B cell (primary cell): ENCODE data around the gene SMPX.

Experiments
- CTCF ChIP-seq: fragments of 200-600 bp; IDR thresholded peaks from one replicate; pipeline ENCODE4 v1.8.0; 2022; ENCODE audit warnings: antibody characterized with exemption, mild to moderate bottlenecking
- EZH2 ChIP-seq: IDR thresholded peaks from 2 replicates; pipeline ENCODE4 v1.6.1; 2012; ENCODE audit warnings: borderline replicate concordance, low read depth, mild to moderate bottlenecking, moderate library complexity, low read length; ENCODE audit not compliant: insufficient read depth, poor library complexity, severe bottlenecking

GRCh38 chrX:21799767-21800166 is 41.9 kb upstream of the SMPX start:
- no peak for TF ChIP-seq CTCF
- no peak for TF ChIP-seq EZH2
